BJ (cell line): Measurements from ENCODE around the gene BIRC3. TPM values are rescaled to one million over a fixed set of nuclear protein-coding genes. Genes with fewer than 3 reads are reported as not detected.

ENCODE experiments used
- CTCF ChIA-PET: fragments of 350-600 bp; formaldehyde crosslinking; extraction: SDS; loops from one replicate; lab custom pipeline; 2021; ENCODE audit warnings: antibody characterized with exemption, inconsistent platforms; lab: Yijun Ruan, JAX
- POLR2A ChIA-PET: fragments of 300-600 bp; sonication (Branson Sonifier 250); formaldehyde crosslinking; extraction: SDS; loops from one replicate; lab custom pipeline; 2021; ENCODE audit warnings: antibody characterized with exemption; lab: Charles Lee
- DNase-seq: peaks from one replicate; pipeline ENCODE4 v3.0.0-alpha.2; 2011; ENCODE audit warnings: low read depth
- H3K27me3 ChIP-seq: 2 replicates; pipeline ENCODE4 v1.6.0; 2011; ENCODE audit warnings: low read length; ENCODE audit not compliant: control insufficient read depth, insufficient read depth
- H3K36me3 ChIP-seq: 2 replicates; pipeline ENCODE4 v1.5.1; 2011; ENCODE audit warnings: low read length; ENCODE audit not compliant: control insufficient read depth, insufficient read depth
- H3K4me3 ChIP-seq: 2 replicates; pipeline ENCODE4 v1.5.1; 2011; ENCODE audit warnings: low read depth, mild to moderate bottlenecking, control low read depth, low read length
- polyA plus RNA-seq: library from polyadenylated mRNA; depleted of rRNA; stranded (reverse); fragments of >200 nt; gene quantifications from 2 replicates; pipeline ENCODE4 v1.2.3, GENCODE V29; 2011
- TF ChIP-seq, protein P1 (sequence below): IDR thresholded peaks from 2 replicates; pipeline ENCODE4 v1.5.1; 2011; ENCODE audit warnings: low read depth, mild to moderate bottlenecking, control low read depth, inconsistent platforms, low read length, moderate library complexity; ENCODE audit not compliant: insufficient read depth

The BIRC3 gene
- polyA plus RNA-seq, 1 experiment = 0.48 TPM

DNA sequence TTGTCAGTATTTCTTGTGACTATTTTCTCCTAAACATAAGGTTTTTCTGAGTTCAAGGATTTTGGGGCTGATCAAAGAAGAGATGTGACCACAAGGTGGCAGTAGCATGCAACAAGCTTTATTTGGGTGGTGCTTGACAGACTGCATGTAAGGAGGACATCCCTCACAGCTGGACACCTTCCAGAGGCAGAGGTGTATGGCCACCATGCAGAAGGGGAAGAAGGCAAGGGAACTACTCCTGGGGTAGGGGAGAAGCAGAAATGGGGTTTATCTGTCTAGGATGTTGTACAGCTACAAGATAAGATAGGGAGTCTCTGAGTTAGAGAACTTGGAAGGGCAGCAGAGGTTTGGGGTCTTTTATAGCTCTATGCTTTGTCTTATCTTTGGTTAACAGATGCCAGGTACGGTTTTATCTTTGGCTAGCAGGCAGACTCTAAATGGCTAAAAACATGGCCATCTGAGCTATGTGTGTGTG is 24.6 kb downstream of the BIRC3 start:
- no peak for DNase-seq
- H3K36me3 ChIP-seq = no peaks in the 10 kb centered on the region
- ChIA-PET CTCF (interaction anchor here (0.6 to 5.2 kb wide), 36 partner anchors 8 to 327 kb away, joined by 3 to 38 read pairs (median 4); no protein-coding TSS in a partner anchor), POLR2A (no interaction called here)
- no peaks in the 10 kb centered on the region for H3K27me3 ChIP-seq
- TF ChIP-seq, protein P1, sequence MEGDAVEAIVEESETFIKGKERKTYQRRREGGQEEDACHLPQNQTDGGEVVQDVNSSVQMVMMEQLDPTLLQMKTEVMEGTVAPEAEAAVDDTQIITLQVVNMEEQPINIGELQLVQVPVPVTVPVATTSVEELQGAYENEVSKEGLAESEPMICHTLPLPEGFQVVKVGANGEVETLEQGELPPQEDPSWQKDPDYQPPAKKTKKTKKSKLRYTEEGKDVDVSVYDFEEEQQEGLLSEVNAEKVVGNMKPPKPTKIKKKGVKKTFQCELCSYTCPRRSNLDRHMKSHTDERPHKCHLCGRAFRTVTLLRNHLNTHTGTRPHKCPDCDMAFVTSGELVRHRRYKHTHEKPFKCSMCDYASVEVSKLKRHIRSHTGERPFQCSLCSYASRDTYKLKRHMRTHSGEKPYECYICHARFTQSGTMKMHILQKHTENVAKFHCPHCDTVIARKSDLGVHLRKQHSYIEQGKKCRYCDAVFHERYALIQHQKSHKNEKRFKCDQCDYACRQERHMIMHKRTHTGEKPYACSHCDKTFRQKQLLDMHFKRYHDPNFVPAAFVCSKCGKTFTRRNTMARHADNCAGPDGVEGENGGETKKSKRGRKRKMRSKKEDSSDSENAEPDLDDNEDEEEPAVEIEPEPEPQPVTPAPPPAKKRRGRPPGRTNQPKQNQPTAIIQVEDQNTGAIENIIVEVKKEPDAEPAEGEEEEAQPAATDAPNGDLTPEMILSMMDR = peak; percentile 81
- H3K4me3 ChIP-seq = no peak overlapping the region

DNA sequence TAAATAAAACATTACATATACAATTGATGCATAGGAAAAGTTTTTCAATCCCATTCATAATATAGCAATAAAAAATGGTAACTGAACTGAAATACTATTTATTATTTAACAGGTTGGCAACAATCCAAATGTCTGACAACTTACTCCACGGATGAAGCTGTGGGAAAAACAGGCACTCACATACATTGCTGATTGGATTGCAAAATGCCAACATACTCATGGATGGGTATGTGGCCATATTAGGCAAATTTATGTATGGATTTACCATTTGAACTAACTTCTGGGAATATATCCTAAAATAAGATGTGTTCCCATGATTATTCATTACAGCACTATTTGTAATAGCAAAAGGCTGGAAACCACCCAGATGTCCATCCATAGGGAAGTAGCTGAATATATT is 26.5 kb downstream of the BIRC3 start:
- no peak for DNase-seq
- Histone ChIP-seq H3K4me3 (no peak overlapping the region), H3K27me3 (no peaks in the 10 kb centered on the region), H3K36me3 (no peaks in the 10 kb centered on the region)
- ChIA-PET POLR2A (no interaction called here), CTCF (interaction anchor here (1.0 to 5.2 kb wide), 6 partner anchors 23 to 322 kb away, joined by 3 to 38 read pairs (median 7); no protein-coding TSS in a partner anchor)
- TF ChIP-seq, protein P1 = no peak

DNA sequence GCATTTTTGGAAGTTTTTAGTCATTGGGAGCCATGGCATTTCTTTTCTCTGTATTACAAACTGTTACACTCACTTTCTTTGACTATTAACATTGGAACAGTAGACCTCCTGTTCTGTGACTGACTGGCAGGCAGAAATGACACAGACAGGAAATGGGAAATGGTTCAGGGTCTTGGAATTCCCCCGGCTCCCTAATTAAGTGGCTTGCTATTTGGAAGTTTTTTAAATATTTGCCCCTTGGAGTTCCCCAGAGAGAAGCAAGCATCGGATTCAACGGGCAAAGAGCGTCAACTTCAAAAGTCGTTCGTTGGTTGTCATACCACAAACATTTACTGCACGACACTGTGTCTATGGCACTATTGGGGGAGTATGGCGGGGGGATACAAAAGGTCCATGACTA is 28.6 kb downstream of the BIRC3 start:
- Histone ChIP-seq H3K36me3 (no peaks in the 10 kb centered on the region), H3K4me3 (peak overlapping the region; percentile 49), H3K27me3 (no peaks in the 10 kb centered on the region)
- DNase-seq = no peak
- CTCF ChIA-PET = interaction anchor here (1.0 to 5.2 kb wide), 4 partner anchors 57 to 320 kb away, joined by 3 to 38 read pairs (median 6); no protein-coding TSS in a partner anchor
- TF ChIP-seq, protein P1 = no peak
- POLR2A ChIA-PET = no interaction called here

DNA sequence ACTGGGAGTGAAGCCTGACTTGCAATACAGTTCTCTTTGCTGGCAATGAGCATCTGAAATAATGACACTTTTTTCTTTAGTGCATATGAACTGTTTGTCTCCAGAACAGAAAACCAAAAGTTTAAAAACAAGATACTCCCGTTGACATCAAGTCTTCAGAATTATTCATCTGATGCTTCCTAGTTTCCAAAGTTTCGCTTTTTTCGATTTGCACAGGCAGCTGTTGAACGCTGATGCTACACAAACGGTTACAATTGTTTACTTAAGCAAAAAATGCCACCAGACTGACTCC is 29.1 kb downstream of the BIRC3 start:
- no peak for DNase-seq
- CTCF ChIA-PET = interaction anchor here (1.0 to 1.6 kb wide), 2 partner anchors 120 to 150 kb away, joined by 3 read pairs; no protein-coding TSS in a partner anchor
- TF ChIP-seq, protein P1 = no peak
- H3K4me3 ChIP-seq = peak overlapping the region; percentile 49
- POLR2A ChIA-PET = no interaction called here
- H3K27me3 ChIP-seq = no peaks in the 10 kb centered on the region
- H3K36me3 ChIP-seq = no peaks in the 10 kb centered on the region

DNA sequence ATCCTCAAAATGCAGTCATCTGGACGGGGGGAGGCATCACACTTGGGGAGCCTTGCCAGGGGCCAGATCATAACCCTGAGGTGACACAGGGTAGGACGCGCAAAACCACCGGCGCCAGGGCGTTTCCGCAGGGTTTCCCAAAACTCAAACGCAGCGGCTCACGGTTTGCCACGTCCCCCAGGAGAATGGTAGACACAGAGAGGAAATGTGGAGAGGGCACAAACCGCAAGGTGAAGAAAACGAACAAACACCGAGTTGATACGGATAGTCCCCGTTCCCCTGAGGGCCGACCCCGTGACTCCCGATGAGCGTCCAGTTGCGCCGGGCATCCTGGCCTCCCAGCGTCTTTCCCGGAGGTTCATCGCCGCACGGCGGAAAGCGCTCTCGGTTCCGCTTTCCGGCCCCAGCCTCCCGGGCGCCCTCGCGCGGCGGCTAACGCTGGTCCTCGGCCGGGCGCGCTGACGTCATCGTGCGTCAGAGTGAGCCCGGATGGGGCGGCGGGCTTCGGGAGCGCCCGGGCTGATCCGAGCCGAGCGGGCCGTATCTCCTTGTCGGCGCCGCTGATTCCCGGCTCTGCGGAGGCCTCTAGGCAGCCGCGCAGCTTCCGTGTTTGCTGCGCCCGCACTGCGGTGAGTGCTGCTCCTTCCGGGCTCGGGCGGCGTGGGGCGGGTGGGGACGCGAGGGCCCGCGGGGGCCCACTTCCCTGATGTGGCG is 29.6 kb downstream of the BIRC3 start, which contains the start of gene BIRC2:
TSS of gene BIRC2 (plus strand) at position 467 of the 714 bp plus-strand sequence. CDS start 2,641 bp downstream, outside the sequence.
- Histone ChIP-seq H3K27me3 (no peaks in the 10 kb centered on the region), H3K4me3 (peak within 1 kb of the TSS; percentile 49), H3K36me3 (no peaks in the 10 kb centered on the region)
- POLR2A ChIA-PET = no interaction called here
- CTCF ChIA-PET = interaction anchor here (0.7 to 1.6 kb wide), 3 partner anchors 36 to 149 kb away, joined by 3 read pairs; no protein-coding TSS in a partner anchor
- DNase-seq = no peak
- TF ChIP-seq, protein P1 = peak; percentile 78
